ENCODE measurements around the gene ALKBH1.
"Not testable (repeated sequence)": the region's sequence is repeated elsewhere in the genome, so short reads cannot be mapped to it uniquely, and the experiment has no call there.

The ALKBH1 gene

DNA sequence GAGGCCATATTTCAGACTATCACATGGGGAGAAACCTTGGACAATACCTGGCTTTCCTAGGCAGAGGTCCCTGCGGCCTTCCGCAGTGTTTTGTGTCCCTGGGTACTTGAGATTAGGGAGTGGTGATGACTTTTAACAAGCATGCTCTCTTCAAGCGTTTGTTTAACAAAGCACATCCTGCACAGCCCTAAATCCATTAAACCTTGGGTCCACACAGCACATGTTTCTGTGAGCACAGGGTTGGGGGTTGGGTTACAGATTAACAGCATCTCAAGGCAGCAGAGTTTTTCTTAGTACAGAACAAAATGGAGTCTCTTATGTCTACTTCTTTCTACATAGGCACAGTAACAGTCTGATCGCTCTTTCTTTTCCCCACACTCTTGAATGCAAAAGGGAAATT is 72.0 kb downstream of the ALKBH1 start:
- DNase-seq; intact Hi-C loops (cut with DNase I): not testable (repeated sequence)

DNA sequence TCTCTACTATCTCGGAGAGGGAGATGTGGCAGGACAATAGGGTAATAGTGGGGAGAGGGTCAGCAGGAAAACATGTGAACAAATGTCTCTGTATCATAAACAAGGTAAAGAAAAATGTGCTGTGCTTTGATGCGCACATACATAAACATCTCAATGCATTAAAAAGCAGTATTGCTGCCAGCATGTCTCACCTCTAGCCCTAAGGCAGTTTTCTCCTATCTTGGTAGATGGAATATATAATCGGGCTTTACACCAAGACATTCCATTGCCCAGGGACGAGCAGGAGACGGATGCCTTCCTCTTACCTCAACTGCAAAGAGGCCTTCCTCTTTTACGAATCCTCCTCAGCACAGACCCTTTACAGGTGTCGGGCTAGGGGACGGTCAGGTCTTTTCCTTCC is 72.4 kb downstream of the ALKBH1 start:
- intact Hi-C loops (cut with DNase I); DNase-seq: not testable (repeated sequence)

DNA sequence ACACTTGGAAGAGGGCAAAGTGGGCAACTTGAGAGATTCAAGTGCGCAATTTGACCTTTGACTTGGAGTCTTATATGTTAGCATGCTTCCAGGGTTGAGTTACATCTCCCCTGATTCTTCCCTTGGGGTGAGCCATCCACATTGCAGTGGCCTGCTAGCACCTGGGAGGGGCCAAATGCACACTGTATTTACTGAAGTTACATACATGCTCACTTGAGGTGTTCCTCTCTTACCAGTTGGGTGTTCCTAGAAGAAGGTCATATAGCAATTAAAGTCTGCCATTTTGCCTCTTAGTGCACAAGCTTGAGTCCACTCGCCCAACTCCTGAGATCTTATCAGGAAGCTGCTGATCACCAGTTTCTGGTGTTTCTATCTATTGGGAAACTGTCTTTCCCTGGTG is 77.7 kb downstream of the ALKBH1 start:
- DNase-seq, result no peak
- intact Hi-C loops (cut with DNase I), result no loop called here

DNA sequence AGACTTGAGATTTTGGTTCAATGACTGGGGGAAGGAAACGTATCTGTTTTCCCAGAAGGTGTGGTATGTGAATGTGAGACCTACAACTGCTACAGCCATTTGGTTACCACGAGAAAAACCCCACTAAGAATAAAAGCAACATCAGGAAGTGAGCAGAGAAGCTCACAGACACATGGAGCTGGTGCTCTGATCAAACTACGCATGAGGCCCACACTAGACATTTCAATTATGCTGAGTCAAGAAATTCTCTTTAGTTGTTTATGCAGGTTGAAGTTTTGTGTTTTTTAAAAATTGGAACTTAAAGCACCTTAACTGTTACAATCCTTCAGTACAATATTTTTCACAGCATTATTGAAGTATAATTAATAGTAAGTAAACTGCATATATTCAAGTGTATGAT is 82.5 kb downstream of the ALKBH1 start:
- DNase-seq, result no peak
- intact Hi-C loops (cut with DNase I), result no loop called here

DNA sequence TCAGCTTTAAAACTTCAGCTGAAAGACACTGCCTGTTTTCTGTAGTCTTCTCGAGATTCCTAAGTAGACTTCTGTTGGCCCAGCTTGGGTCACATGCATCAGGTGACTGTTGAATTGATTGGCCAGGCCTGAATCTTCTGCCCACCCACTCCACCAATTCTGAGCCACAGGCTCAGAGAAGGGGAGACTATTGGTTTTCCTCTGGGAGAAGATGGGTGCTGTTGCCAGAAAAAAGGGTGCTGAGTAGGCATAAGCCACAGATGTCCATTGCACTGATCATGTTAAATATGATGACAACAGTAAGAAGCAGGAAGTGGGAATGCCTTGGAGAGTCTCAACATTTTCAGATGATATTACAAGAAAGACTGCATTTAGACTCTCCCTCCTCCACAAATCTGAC is 84.6 kb downstream of the ALKBH1 start:
- no peak for DNase-seq
- intact Hi-C loops (cut with DNase I), result no loop called here
